Pancreas (tissue), 10 donors: ENCODE results near the gene NDUFB10. TPM values are rescaled to one million over a fixed set of nuclear protein-coding genes. Genes with fewer than 3 reads are reported as not detected.

Source experiments
- ATAC-seq, 4 donors: fragments of 200-7000 bp; cut with Tn5 transposase; one replicate each; pipeline versions ENCODE4 v1.8.0 to v1.9.1; 2020; ENCODE audit warnings: mild to moderate bottlenecking in 4 of 4, moderate library complexity in 4 of 4
- DNase-seq, 6 donors: peaks; one replicate each; pipeline ENCODE4 v3.0.0-alpha.2; 2020
- FAIRE-seq: peaks from 2 replicates; lab custom pipeline; 2012; peaks lifted over from hg19 to GRCh38; lab: Jason Lieb, UNC
- H3K27ac ChIP-seq, 4 donors: fragments of 200-600 bp; sonication (generic); 1 replicate in 3 of 4; 2 replicates in 1 of 4; pipeline versions ENCODE4 v1.5.0 to v1.8.0; 2020
- H3K27me3 ChIP-seq, 4 donors: fragments of 200-600 bp; one replicate each; pipeline ENCODE4 v1.8.0; 2021
- H3K36me3 ChIP-seq, 3 donors: fragments of 200-600 bp; sonication (generic) in 1 of 3; one replicate each; pipeline versions ENCODE4 v1.5.0 to v1.8.0; 2020 to 2021
- H3K4me1 ChIP-seq, 3 donors: fragments of 200-600 bp; one replicate each; pipeline ENCODE4 v1.8.0; 2021
- H3K4me3 ChIP-seq, 4 donors: fragments of 200-600 bp; sonication (generic) in 2 of 4; one replicate each; pipeline versions ENCODE4 v1.5.0 to v1.8.0; 2020 to 2021
- H3K9me3 ChIP-seq, 4 donors: fragments of 200-600 bp; one replicate each; pipeline ENCODE4 v1.8.0; 2021
- WGBS, 2 donors: extraction: QIAGEN DNeasy Blood & Tissue Kit; methylation state at CpG; one replicate each; pipeline ENCODE4 v1.1.7; 2013; 5-methylcytosine and 5-hydroxymethylcytosine counted together
- intact Hi-C, 3 donors: fragments of 100-400 bp; cut with DNase I; formaldehyde crosslinking; loops; one replicate each; pipeline versions ENCODE4 v1.11.1 to v1.14.2; 2022
- polyA plus RNA-seq, 2 donors: library from polyadenylated mRNA; stranded (reverse); fragments of 200-250 nt; gene quantifications; one replicate each; pipeline ENCODE4 v1.2.3, GENCODE V29; 2013
- total RNA-seq, 6 donors: library from RNA; stranded (reverse); fragmentation: NEBNext Ultra II Directional in 4 of 6; extraction: Animal tissue kit (Norgen Biotek cat#: 25700) in 4 of 6; gene quantifications; one replicate each; pipeline versions ENCODE4 v1.2.1 to v1.2.4, GENCODE V29; 2021 to 2023
- TF ChIP-seq, protein P1 (sequence below), 4 donors: fragments of 200-600 bp; sonication (generic) in 3 of 4; IDR thresholded peaks; one replicate each; pipeline versions ENCODE4 v1.5.0 to v1.8.0; 2021; ENCODE audit warnings: antibody characterized with exemption in 4 of 4
- donor health status: healthy with polysubstance abuse.
- donor health status: DM: no; HTN: no; CAD: no; lungs with moderate emphysema.
- donor health status: DM: no; HTN: no; CAD: no.
- donor health status: control.
- donor health status: control.
- donor health status: Bipolar disorder and iron deficiency.
- donor health status: DM: yes; HTN: yes; CAD: no.
- donor health status: DM: no; HTN: no; CAD: no.
- donor health status: DM: no; HTN: no; CAD: no.
- donor health status: DM: yes; HTN: yes; CAD: no.

The NDUFB10 gene
- total and polyA plus RNA-seq, 8 donors, result 54.0 to 108 (median 65.9) TPM

DNA sequence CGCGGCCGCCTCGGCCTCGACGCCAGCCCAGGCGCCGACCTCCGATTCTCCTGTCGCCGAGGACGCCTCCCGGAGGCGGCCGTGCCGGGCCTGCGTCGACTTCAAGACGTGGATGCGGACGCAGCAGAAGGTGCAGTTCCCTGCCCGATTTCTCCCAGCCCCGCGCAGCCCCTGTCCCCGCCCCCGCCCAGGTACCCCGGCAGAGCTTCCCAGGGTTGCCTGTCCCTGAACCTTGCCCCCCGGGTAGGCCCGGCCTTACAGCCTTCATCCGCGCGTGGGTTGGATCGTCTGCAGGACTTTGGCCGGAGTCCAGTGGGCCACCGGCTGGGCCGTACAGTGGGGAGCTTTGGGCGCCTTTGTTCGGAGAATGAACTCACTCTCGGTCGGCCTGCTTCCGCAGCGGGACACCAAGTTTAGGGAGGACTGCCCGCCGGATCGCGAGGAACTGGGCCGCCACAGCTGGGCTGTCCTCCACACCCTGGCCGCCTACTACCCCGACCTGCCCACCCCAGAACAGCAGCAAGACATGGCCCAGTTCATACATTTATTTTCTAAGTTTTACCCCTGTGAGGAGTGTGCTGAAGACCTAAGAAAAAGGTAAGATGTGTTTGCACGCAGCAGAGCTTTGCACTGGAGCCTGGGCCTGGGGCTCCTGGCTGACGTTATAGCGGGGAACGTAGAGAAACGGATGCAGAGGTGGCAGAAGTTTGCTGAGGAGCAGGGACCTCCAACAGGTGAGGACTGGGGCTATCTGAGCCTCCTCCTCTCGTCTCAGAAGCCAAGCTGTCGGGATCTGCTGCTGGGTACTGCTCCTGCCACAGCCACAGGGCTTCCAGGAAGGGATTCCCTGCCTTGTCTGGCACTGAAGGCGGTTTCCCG lies 25.2 kb downstream of the NDUFB10 start:
- TF ChIP-seq, protein P1, sequence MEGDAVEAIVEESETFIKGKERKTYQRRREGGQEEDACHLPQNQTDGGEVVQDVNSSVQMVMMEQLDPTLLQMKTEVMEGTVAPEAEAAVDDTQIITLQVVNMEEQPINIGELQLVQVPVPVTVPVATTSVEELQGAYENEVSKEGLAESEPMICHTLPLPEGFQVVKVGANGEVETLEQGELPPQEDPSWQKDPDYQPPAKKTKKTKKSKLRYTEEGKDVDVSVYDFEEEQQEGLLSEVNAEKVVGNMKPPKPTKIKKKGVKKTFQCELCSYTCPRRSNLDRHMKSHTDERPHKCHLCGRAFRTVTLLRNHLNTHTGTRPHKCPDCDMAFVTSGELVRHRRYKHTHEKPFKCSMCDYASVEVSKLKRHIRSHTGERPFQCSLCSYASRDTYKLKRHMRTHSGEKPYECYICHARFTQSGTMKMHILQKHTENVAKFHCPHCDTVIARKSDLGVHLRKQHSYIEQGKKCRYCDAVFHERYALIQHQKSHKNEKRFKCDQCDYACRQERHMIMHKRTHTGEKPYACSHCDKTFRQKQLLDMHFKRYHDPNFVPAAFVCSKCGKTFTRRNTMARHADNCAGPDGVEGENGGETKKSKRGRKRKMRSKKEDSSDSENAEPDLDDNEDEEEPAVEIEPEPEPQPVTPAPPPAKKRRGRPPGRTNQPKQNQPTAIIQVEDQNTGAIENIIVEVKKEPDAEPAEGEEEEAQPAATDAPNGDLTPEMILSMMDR (IDR thresholded peaks at IDR 0.05), result no peak
- Histone ChIP-seq H3K27ac (peak overlapping the region; percentile 47 to 78 (median 69)), H3K27me3 (no peaks in the 10 kb centered on the region), H3K9me3 (no peaks in the 10 kb centered on the region), H3K4me3 (peak overlapping the region; percentile 84 to 95 (median 94)), H3K36me3 (peaks cover 0 to 3% (median 0%) of the 10 kb centered on the region in 3 donors), H3K4me1 (peaks cover 7 to 20% (median 16%) of the 10 kb centered on the region in 3 donors)
- 9 to 12% methylated on average over 38 to 58 of the region's 58 CpGs for WGBS, 2 donors
- intact Hi-C loops, result no loop called here
- FAIRE-seq (no peak), DNase-seq (peak in 3 of 6 donors; percentile 56 to 82 (median 76)), ATAC-seq (peak in 1 of 4 donors; percentile 3)

DNA sequence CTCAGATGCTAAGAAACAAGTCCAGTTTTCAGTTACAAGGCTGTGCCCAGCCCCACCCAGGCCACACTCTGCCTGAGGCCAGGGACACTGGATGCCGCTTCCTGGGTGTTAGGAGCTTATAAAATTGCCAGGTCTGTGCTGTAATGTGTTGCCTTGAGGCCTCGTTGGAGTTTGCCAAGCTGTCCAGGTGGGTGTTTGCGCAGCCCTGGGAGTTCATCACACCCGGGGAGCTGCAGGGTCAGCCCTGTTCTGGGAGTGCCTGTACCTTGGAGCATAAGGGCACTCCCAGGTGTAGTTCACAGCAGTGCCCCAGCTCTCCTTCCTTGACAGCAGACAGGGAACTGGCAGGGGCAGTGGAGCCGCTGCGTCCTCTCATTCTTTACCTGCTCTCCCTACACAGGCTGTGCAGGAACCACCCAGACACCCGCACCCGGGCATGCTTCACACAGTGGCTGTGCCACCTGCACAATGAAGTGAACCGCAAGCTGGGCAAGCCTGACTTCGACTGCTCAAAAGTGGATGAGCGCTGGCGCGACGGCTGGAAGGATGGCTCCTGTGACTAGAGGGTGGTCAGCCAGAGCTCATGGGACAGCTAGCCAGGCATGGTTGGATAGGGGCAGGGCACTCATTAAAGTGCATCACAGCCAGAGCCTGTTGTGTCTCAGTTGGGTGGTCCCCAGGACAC lies 26.3 kb downstream of the NDUFB10 start:
- Histone ChIP-seq H3K4me1 (peaks cover 11 to 20% (median 16%) of the 10 kb centered on the region in 3 donors), H3K36me3 (peaks cover 0 to 3% (median 0%) of the 10 kb centered on the region in 3 donors), H3K27ac (no peak overlapping the region), H3K27me3 (peaks cover 0 to 3% (median 0%) of the 10 kb centered on the region in 4 donors), H3K4me3 (no peak overlapping the region), H3K9me3 (no peaks in the 10 kb centered on the region)
- intact Hi-C loops, result no loop called here
- 89 to 92% methylated on average over 14 of the region's 14 CpGs for WGBS, 2 donors
- TF ChIP-seq, protein P1 (IDR thresholded peaks at IDR 0.05), result no peak
- DNase-seq (peak in 1 of 6 donors; percentile 67), ATAC-seq (no peak), FAIRE-seq (no peak)

DNA sequence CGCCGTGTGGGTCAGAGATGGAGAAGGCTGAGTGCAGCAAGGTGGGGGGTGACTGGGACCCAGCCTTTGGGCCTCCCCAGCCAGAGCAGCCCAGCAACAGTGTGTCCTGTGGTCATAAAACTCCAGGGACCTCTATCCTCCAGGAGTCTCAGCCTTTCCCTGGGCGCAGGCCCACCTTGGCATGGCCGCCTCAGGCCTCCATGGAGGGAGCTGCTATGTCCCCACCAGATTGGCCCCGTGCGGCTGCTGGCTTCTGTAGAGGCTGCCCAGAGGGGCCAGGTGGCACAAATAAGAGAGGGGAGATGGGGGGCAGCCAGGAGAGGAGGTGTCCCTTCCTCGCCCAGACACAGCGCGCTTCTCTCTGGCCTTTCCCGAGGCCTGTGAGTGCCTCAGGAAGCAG lies 27.9 kb downstream of the NDUFB10 start:
- DNase-seq (peak in 1 of 6 donors; percentile 77), FAIRE-seq (no peak), ATAC-seq (no peak)
- intact Hi-C loops, result no loop called here
- 92 to 95% methylated on average over 10 of the region's 10 CpGs for WGBS, 2 donors
- H3K4me3 ChIP-seq, result no peak overlapping the region
- H3K36me3 ChIP-seq, result peaks cover 0 to 3% (median 0%) of the 10 kb centered on the region in 3 donors
- TF ChIP-seq, protein P1 (IDR thresholded peaks at IDR 0.05), result no peak
- peaks cover 14 to 27% (median 22%) of the 10 kb centered on the region in 3 donors for H3K4me1 ChIP-seq
- H3K27ac ChIP-seq, result no peak overlapping the region
- peaks cover 0 to 11% (median 0%) of the 10 kb centered on the region in 4 donors for H3K27me3 ChIP-seq
- no peaks in the 10 kb centered on the region for H3K9me3 ChIP-seq

DNA sequence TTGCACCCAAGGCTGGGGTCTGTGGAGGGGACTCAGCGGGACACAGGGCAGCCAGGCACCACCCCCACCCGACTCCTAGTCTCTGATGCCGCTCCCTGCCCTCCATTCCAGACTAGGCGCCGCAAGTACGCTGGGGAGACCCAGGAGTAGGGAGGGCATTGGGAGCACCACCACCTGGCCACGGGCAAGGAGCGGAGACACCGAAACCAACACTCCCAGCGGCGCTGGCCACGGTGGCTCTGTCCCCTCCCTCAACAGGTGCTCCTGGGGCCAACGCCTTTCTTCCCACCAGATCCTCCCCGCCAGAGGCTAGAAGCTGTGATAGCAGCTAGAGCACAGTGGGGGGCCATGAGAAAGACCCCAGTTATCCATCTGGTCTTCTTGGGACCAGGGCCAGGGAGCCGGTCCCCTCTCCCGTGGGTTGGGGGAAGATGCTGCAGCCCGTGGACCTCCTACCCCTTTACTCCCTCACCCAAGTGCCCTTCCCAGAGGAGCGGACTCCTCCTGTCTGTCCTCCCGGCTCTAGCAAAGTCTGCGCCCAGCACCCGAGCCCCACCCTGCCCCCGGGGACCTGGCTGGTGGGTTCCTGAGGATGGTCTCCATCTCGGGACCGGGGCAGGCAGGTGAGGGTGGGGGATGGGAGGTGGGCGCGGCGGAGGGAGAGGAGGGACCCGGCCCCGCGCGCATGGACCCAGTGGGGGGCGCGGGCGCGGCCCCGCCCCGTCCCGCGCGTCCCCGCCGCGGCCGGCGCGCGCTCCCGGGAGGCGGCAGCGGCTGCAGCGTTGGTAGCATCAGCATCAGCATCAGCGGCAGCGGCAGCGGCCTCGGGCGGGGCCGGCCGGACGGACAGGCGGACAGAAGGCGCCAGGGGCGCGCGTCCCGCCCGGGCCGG lies 30.1 kb downstream of the NDUFB10 start, which contains the start of gene SYNGR3:
Gene SYNGR3 (plus strand): TSS at position 762 of the 892 bp plus-strand sequence. CDS start 133 bp downstream, outside the sequence.
- Histone ChIP-seq H3K4me1 (peaks cover 14 to 27% (median 18%) of the 10 kb centered on the region in 3 donors), H3K9me3 (no peaks in the 10 kb centered on the region), H3K27me3 (peaks cover 0 to 11% (median 0%) of the 10 kb centered on the region in 4 donors), H3K36me3 (peaks cover 0 to 3% (median 0%) of the 10 kb centered on the region in 3 donors), H3K27ac (no peak within 1 kb of the TSS), H3K4me3 (peak within 1 kb of the TSS in 2 of 4 donors; percentile 21 to 36)
- 4 to 5% methylated on average over 22 to 67 of the region's 67 CpGs for WGBS, 2 donors
- TF ChIP-seq, protein P1 (IDR thresholded peaks at IDR 0.05), result no peak
- DNase-seq, result peak in 2 of 6 donors; percentile 63 to 77
- peak in 1 of 4 donors; percentile 36 for ATAC-seq
- intact Hi-C loops, result no loop called here
- FAIRE-seq, result no peak
